ENCODE data around the gene HBP1. TPM values are rescaled to one million over a fixed set of nuclear protein-coding genes. Genes with fewer than 3 reads are reported as not detected.
"Not testable (repeated sequence)": the region's sequence is repeated elsewhere in the genome, so short reads cannot be mapped to it uniquely, and the experiment has no call there.

Gene HBP1
- total RNA-seq, 1 experiment from 2014 or later: 52.7 TPM

DNA sequence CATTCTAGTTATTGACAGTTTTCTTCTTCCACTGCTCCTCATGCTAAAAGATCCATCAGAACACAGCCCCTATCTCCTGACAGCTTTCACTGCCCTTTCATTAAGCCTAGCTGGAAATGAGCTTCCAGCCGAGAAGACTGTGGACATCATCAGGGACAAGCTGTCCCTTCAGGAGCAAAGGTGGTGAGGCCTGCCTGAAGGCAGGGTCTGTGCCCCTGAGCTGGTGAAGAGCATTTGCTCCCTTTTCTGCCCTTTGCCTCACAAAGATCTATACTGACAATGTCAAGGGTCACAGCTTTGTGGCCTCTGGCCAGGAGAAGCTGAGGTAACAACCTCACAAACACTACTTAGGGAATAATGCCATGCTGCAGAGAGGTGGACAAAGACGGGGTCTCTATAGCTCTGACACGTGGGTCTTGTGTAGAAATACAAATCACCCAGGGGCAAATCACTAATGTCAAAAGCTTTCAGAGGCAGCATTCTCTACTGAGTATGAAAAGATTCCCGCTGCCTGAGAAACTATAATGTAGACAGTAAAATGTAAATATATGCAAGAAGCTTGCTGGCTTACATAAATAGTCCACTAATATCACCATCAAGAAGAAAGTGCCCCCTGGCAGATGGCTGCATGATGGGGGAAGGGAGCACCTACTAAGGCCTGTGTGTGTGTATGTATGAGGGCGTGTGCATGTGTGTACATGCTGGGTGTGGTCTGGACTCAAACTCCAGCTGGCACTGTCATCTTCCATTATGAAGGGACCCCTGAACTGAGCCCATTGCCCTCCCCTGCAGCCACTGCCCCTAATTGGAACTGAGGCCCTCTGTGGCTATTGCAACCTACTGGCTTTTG lies 55.8 kb downstream of the HBP1 start:
- DNase-seq (ENCODE audit: low spot score): no peak

DNA sequence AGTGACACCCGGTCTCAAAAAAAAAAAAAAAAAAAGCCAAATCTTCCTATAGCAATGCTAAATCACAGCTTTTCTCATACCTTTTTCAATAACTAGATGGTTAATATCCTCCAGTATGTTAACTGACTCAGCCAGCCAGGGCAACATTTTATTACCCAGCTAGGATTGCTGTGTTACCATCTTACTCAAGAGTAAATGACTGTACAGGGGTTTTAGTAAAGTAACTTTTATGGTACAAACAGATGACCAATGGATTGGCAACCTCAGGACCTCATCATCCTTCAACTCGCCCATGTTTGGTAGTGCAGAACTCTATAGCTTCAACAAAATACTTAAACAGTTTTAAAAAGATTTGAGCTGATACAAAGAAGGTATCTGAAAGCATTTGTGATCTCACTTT lies 59.5 kb downstream of the HBP1 start:
- no peak for DNase-seq (ENCODE audit: low spot score)

DNA sequence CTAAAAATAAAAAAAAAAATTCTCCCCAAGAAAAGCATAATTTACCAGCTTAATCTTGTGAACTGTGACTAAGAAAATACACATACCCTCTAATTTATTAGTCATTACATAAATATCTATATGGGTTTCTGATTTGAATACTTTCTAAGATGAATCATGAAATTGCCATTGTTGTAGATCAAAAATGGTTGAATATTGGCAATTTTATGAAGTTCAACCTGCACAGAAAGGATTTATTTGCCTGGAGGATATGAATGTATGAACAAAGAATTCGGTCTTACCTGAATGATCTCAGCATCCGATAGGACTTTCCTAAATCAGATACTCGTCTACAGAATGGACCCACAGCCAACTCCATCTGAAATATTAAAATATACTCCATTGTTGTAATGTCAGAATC lies 61.5 kb downstream of the HBP1 start:
- DNase-seq (ENCODE audit: low spot score): no peak

DNA sequence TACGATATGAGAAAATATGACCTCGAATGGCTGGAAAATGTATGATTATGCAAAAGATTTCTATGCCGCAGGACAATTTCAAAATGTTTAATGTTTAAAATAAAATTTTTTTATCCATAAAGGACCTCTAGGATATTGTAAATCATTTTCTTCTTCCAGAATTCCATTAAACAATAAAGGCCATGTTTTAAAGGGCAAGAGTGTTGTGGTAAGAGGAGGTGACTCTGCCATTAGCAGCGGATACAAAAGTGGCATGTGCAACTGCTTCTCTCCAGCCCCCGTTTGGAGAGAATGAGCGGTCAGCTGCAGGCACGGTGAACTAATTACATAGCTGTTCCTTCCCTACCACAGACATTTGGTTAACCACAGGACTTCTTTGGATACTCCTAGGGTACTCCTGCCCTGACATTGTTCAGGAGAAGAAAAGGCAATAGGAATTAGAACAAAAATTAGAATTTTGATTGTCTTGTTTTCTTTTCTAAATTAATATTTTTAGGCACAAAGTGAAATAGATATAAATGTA lies 63.8 kb downstream of the HBP1 start:
- peak; percentile 32 for DNase-seq (ENCODE audit: low spot score)

DNA sequence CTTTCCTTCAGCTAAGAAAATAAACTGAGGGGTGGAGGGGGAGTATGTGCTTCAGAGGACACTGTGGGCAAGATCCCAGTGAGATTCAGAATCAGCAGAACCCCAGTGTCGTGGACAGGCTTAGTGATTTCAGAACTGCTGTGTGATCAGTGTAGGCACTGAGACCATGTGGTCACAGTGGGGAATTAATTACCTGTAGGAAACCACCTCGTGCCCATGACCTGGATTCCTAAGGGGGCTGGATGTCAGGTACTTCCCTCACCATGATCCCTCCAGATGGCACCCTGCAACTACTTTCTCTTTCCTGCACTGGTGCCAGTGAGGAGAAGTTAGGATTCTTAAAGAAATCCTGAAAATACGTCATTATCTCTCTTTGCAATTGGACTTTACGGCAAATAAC lies 64.4 kb downstream of the HBP1 start:
- DNase-seq (ENCODE audit: low spot score): no peak

DNA sequence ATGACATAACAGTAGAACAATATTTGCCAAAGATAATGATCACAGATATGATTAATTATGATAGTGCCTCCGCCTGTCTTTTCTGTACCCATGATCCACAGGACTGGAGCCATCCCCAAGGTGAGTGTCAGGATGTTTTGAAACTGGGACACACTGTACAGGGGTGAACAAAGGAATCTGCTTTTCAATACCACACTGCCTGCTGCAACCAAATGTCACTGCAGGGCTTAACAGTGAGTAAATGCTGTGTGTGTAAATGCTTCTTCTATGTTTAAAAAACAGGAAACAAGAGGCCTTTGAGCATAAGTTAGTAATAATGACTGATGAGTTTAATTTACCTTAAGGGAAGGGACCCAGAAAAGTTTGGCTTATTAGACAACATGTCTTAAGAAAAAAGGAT lies 65.2 kb downstream of the HBP1 start:
- no peak for DNase-seq (ENCODE audit: low spot score)

DNA sequence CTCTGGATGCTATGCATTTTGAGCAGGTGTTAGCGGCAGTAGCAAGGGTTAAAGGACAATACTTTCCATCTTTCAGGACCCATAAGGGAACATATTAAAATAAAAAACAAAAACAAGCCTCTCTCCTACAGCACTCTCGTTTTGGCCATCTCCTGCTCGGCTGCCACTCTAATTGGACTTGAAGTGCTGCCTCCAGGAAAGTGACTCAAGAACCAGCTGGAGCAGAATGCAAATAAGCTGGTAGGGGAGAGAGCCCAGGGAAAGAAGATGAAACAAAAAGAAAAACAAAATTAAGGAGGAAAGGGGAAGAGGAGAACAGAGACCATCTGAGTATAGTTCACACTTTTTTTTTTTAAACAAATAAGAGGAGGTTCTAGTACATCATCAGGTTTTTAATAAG lies 65.6 kb downstream of the HBP1 start:
- DNase-seq (ENCODE audit: low spot score): no peak

DNA sequence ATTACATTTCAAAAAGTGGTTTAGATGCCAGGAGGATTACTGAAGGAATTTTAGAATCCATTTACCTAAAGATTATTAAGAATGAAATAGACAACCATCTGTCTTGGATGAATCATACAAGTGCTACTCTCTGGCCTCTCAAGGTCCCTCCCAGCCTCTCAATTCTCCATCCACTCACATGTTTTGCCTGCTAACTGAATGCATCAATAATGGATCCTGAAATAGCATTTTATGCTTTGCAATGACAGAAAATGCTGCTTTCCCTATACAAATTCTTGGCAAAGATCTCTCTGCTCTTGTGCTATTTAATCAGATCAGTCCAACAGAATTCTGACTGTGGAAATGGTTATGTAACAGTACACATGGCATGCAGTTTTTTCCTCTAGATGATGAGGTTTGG lies 68.1 kb downstream of the HBP1 start:
- no peak for DNase-seq (ENCODE audit: low spot score)

DNA sequence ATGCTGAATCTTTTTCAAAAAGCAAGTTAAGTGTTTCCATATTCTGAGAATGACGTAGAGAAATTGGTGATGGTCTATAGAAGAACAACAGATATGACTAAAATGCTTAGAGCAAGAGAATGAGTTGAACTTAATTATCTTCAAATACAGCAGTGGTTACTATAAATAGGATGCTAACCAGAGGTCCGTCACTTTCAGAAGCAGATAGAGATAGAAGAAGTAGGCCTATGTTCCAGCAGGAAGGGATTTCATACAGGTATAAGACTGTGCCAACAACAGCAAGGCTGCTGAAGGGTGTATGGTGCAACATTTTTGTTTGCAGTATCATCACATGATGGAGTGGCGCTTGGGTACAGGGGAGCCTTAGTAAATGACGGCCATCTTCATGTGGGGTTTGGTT lies 68.6 kb downstream of the HBP1 start:
- no peak for DNase-seq (ENCODE audit: low spot score)

DNA sequence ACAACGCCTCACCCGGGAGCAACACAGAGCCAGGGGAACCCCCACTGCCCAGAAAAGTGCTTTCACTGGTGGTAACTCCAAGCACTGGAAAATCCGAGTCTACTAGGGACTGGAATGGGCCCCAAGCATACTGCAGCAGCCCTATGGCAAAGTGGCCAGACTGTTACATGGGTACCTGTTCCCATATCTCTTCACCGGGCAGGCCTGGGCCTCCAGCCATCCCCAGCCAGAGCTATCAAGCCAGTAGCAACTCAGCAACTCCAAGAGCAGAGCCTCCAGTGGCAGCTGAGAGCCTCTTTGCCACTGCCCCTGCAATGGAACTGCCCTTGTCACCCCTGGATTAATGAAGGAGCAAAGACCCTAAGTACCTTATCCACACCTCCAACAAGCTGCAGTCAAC lies 73.5 kb downstream of the HBP1 start:
- no peak for DNase-seq (ENCODE audit: low spot score)

DNA sequence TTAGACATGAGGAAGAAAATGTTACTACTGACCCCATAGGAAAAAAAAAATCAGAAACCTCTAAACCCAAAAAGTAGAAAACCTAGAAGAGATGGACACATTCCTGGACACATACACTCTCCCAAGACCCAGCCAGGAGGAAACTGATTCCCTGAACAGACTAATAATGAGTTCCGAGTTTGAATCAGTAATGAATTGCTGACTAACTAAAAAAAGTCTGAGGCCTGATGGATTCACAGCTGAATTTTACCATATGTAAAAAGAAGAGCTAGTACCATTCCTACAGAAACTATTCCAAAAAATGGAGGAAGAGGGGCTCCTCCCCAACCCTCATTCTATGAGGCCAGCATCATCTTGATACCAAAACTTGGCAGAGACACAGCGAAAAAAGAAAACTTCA lies 75.8 kb downstream of the HBP1 start:
- no peak for DNase-seq (ENCODE audit: low spot score)

DNA sequence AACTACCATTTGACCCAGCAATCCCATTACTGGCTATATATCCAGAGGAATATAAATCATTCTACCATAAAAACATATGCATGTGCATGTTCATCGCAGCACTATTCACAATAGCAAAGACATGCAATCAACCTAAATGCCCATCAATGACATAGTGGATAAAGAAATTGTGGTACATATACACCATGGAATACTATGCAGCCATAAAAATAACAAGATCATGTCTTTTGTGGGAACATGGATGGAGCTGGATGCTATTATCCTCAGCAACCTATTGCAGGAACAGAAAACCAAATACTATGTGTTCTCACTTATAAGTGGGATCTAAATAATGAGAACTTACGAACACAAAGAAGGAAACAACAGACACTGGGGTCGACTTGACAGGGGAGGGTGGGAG lies 78.0 kb downstream of the HBP1 start:
- not testable (repeated sequence) for DNase-seq (ENCODE audit: low spot score)

DNA sequence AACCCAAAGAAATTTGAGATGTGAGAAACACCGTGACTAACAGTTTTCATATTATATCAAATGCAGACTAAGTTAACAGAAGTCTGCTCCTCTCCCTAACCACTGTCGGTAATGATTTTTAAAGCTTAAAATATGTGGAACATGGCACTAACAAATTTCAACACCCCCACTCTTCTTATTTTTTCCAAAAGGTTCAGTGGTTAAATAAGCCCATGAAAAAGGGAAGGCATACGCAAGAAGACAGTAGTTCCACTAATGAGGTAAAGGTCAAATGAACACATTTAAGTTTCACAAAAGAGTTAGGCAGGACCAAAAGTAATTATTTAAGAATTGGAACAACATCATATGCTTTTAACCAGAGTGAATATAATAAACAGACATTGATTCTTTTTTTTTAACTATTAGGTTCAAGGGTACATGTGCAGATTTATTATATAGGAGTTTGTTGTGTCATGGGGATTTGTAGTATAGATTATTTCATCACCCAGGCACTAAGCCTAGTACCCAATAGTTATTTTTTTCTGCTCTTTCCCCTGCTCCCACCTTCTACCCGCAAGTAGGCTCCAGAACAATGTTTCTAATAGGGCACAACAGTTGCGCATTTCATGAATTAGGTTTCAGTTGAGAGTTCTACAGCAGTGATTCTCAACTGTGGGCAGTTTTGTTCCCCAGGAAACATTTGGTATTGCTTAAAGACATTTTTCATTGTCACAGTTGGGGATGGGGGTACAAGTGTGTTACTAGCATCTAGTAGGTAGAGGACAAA lies 79.9 kb downstream of the HBP1 start:
- no peak for DNase-seq (ENCODE audit: low spot score)

DNA sequence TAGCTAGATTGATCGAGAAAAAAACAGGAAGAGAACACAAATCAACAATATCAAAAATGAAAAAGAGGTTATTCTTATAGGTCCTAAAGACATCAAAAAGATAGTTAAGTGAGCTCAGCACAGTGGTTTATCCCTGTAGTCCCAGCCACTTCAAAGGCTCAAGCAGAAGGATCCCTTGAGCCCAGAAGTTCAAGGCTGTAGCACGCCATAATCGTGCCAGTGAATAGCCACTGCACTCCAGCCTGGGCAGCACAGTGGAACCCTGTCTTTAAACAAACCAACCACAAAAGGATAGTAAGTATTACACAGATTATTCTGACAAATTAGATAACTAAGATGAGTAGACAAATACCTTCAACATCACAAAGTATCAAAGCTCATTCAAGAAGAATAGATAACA lies 83.2 kb downstream of the HBP1 start:
- DNase-seq (ENCODE audit: low spot score): no peak

Other genes starting within 250 kb of the HBP1 start
- gene PRKAR2B, start 124.3 kb upstream of the HBP1 start, total RNA-seq (2014; rRNA removed; shearing (Covaris generic)): 13.9 and 14.2 TPM in 2 replicates